A549 (cell line): ENCODE measurements around the gene PCDHGA5. TPM values are rescaled to one million over a fixed set of nuclear protein-coding genes. Genes with fewer than 3 reads are reported as not detected.

Experiments
- ATAC-seq, 2 experiments: fragments of 200-7000 bp in 1 of 2; fragments of >200 bp in 1 of 2; cut with Nextera tagmentation in 1 of 2; cut with Tn5 transposase in 1 of 2; 3 replicates each; pipeline versions ENCODE4 v1.8.0 to v1.9.1; 2018 to 2020; ENCODE audit warnings: mild to moderate bottlenecking in 1 of 2, moderate library complexity in 1 of 2
- CTCF ChIA-PET: fragments of 300-600 bp; sonication (Branson Sonifier 250); formaldehyde crosslinking; extraction: SDS; loops from one replicate; lab custom pipeline; 2021; ENCODE audit warnings: antibody characterized with exemption, inconsistent platforms; lab: Yijun Ruan, JAX
- POLR2A ChIA-PET: fragments of 350-600 bp; formaldehyde crosslinking; extraction: SDS; loops from one replicate; lab custom pipeline; 2021; ENCODE audit warnings: antibody characterized with exemption, inconsistent platforms; lab: Yijun Ruan, JAX
- DNase-seq, 2 experiments: peaks; one replicate each; pipeline versions ENCODE4 v3.0.0 to v3.0.0-alpha.2; 2011 to 2016; ENCODE audit warnings: low read depth in 1 of 2, low spot score in 1 of 2
- FAIRE-seq: peaks from 2 replicates; lab custom pipeline; 2011; peaks lifted over from hg19 to GRCh38; lab: Jason Lieb, UNC
- H3K27ac ChIP-seq, 2 experiments: fragments of >200 bp; sonication (Bioruptor Twin); formaldehyde crosslinking; 3 replicates each; pipeline ENCODE4 v1.5.1; 2016 to 2017
- H3K4me1 ChIP-seq: fragments of >200 bp; sonication (Bioruptor Twin); formaldehyde crosslinking; 3 replicates; pipeline ENCODE4 v1.6.1; 2016
- H3K4me2 ChIP-seq: fragments of >200 bp; sonication (Bioruptor Twin); formaldehyde crosslinking; 3 replicates; pipeline ENCODE4 v1.6.1; 2016
- H3K4me3 ChIP-seq: fragments of >200 bp; sonication (Bioruptor Twin); formaldehyde crosslinking; 3 replicates; pipeline ENCODE4 v1.5.1; 2016
- H3K9me3 ChIP-seq: fragments of >200 bp; sonication (Bioruptor Twin); formaldehyde crosslinking; 3 replicates; pipeline ENCODE4 v1.6.1; 2016
- CBX2 ChIP-seq: fragments of 200-600 bp; sonication (generic); IDR thresholded peaks from 2 replicates; pipeline ENCODE4 v1.6.1; 2016; ENCODE audit warnings: low read depth, mild to moderate bottlenecking, borderline replicate concordance
- CHD4 ChIP-seq: fragments of 200-600 bp; sonication (generic); IDR thresholded peaks from 2 replicates; pipeline ENCODE4 v1.6.1; 2016; ENCODE audit warnings: antibody characterized with exemption, mild to moderate bottlenecking, borderline replicate concordance
- EHF ChIP-seq: fragments of 250-450 bp; sonication (Bioruptor Pico); IDR thresholded peaks from 2 replicates; pipeline ENCODE4 v1.5.0; 2020; ENCODE audit warnings: mild to moderate bottlenecking
- HEYL ChIP-seq: fragments of 250-450 bp; sonication (Bioruptor Pico); IDR thresholded peaks from 2 replicates; pipeline ENCODE4 v1.8.0; 2021; ENCODE audit warnings: mild to moderate bottlenecking, moderate library complexity
- HOXA7 ChIP-seq: fragments of 250-450 bp; sonication (Bioruptor Pico); IDR thresholded peaks from 2 replicates; pipeline ENCODE4 v1.5.0; 2020; ENCODE audit warnings: mild to moderate bottlenecking, moderate library complexity
- JUN ChIP-seq, 2 experiments: fragments of >200 bp; sonication (Bioruptor Twin); formaldehyde crosslinking; IDR thresholded peaks; 2 replicates in 1 of 2; 3 replicates in 1 of 2; pipeline ENCODE4 v1.6.1; 2016 to 2017
- JUNB ChIP-seq: fragments of >200 bp; sonication (Bioruptor Twin); formaldehyde crosslinking; IDR thresholded peaks from 2 replicates; pipeline ENCODE4 v1.6.1; 2016
- NPAS2 ChIP-seq: fragments of 250-450 bp; sonication (Bioruptor Pico); IDR thresholded peaks from 2 replicates; pipeline ENCODE4 v1.8.0; 2022; ENCODE audit warnings: mild to moderate bottlenecking, moderate library complexity, borderline replicate concordance
- NR3C1 ChIP-seq: fragments of >200 bp; sonication (Bioruptor Twin); formaldehyde crosslinking; IDR thresholded peaks from 3 replicates; pipeline ENCODE4 v1.6.1; 2017
- RARB ChIP-seq: fragments of 250-450 bp; sonication (Bioruptor Pico); IDR thresholded peaks from 2 replicates; pipeline ENCODE4 v1.8.0; 2021; ENCODE audit warnings: mild to moderate bottlenecking, moderate library complexity
- TFCP2L1 ChIP-seq: fragments of 250-450 bp; sonication (Bioruptor Pico); IDR thresholded peaks from 2 replicates; pipeline ENCODE4 v1.5.0; 2021; ENCODE audit warnings: mild to moderate bottlenecking
- WGBS: methylation state at CpG from one replicate; pipeline ENCODE4 v1.1.6; 2017; ENCODE audit errors: missing lambda C conversion rate; 5-methylcytosine and 5-hydroxymethylcytosine counted together
- polyA plus RNA-seq, 4 experiments: library from polyadenylated mRNA; depleted of rRNA in 3 of 4; stranded (reverse); fragments of >200 nt; fragmentation: RNase III in 1 of 4; extraction: RNeasy Plus Mini Kit Qiagen cat#74134 plus additional on column Dnase treatment in 1 of 4; gene quantifications; 2 replicates in 3 of 4; 3 replicates in 1 of 4; pipeline ENCODE4 v1.2.3, GENCODE V29; 2011 to 2017
- TF ChIP-seq, protein P1 (sequence below): fragments of >200 bp; sonication (Bioruptor Twin); formaldehyde crosslinking; IDR thresholded peaks from 2 replicates; pipeline ENCODE4 v1.6.1; 2016
- TF ChIP-seq, protein P2 (sequence below): fragments of >200 bp; sonication (Bioruptor Twin); formaldehyde crosslinking; IDR thresholded peaks from 3 replicates; pipeline ENCODE4 v1.5.1; 2016
- TF ChIP-seq, protein P3 (sequence below): IDR thresholded peaks from 2 replicates; pipeline ENCODE4 v1.6.1; 2012
- TF ChIP-seq, protein P4 (sequence below): fragments of >200 bp; sonication (Bioruptor Twin); formaldehyde crosslinking; IDR thresholded peaks from 3 replicates; pipeline ENCODE4 v1.6.1; 2016
- TF ChIP-seq, protein P5 (sequence below): fragments of 250-450 bp; sonication (Bioruptor Pico); IDR thresholded peaks from 2 replicates; pipeline ENCODE4 v1.5.0; 2021; ENCODE audit warnings: mild to moderate bottlenecking, moderate library complexity, borderline replicate concordance
- TF ChIP-seq, protein P6 (sequence below): IDR thresholded peaks from 2 replicates; pipeline ENCODE4 v1.6.1; 2012; ENCODE audit warnings: low read depth, borderline replicate concordance
- TF ChIP-seq, protein P7 (sequence below): fragments of 150-350 bp; IDR thresholded peaks from 2 replicates; pipeline ENCODE4 v1.6.1; 2014; ENCODE audit warnings: low read depth, mild to moderate bottlenecking, low read length

Gene PCDHGA5
- polyA plus RNA-seq, 2 of the 4 experiments (the other 2 are of a cell fraction), result 0.13 to 0.37 TPM

DNA sequence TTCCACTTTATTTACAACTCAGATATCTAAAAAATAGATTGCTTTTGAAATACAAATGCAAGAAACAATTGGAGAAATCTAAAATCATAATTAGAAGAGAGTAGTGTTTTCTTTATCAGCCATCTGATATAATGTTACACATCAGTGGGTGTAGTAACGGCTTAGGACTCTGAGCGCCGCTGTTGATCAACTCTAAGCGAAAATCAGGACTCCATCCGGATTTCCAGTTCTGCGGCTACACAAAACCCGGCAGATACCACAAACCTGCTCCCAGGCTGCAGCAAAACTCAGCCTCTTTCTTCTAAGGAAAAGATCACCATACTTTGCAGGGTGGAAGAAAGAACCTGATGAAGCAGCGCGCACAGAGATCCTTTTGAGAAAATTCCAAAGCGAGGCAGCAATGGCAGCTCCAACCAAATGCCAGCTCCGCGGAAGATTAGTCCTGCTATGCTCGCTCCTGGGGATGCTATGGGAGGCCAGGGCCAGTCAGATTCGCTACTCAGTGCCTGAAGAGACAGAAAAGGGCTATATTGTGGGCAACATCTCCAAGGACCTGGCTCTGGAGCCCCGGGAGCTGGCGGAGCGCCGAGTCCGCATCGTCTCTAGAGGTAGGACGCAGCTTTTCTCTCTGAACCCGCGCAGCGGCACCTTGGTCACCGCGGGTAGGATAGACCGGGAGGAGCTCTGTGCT is 38.7 kb downstream of the PCDHGA5 start, which contains the start of gene PCDHGA9 (continued):
- TF ChIP-seq HOXA7 (CRISPR knock-in tag) (no peak), EHF (CRISPR knock-in tag) (no peak), CBX2 (no peak)
- TF ChIP-seq, protein P1, sequence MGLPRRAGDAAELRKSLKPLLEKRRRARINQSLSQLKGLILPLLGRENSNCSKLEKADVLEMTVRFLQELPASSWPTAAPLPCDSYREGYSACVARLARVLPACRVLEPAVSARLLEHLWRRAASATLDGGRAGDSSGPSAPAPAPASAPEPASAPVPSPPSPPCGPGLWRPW, result no peak
- TF ChIP-seq, protein P2, sequence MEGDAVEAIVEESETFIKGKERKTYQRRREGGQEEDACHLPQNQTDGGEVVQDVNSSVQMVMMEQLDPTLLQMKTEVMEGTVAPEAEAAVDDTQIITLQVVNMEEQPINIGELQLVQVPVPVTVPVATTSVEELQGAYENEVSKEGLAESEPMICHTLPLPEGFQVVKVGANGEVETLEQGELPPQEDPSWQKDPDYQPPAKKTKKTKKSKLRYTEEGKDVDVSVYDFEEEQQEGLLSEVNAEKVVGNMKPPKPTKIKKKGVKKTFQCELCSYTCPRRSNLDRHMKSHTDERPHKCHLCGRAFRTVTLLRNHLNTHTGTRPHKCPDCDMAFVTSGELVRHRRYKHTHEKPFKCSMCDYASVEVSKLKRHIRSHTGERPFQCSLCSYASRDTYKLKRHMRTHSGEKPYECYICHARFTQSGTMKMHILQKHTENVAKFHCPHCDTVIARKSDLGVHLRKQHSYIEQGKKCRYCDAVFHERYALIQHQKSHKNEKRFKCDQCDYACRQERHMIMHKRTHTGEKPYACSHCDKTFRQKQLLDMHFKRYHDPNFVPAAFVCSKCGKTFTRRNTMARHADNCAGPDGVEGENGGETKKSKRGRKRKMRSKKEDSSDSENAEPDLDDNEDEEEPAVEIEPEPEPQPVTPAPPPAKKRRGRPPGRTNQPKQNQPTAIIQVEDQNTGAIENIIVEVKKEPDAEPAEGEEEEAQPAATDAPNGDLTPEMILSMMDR, result no peak
- TF ChIP-seq, protein P3, sequence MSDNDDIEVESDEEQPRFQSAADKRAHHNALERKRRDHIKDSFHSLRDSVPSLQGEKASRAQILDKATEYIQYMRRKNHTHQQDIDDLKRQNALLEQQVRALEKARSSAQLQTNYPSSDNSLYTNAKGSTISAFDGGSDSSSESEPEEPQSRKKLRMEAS, result no peak

DNA sequence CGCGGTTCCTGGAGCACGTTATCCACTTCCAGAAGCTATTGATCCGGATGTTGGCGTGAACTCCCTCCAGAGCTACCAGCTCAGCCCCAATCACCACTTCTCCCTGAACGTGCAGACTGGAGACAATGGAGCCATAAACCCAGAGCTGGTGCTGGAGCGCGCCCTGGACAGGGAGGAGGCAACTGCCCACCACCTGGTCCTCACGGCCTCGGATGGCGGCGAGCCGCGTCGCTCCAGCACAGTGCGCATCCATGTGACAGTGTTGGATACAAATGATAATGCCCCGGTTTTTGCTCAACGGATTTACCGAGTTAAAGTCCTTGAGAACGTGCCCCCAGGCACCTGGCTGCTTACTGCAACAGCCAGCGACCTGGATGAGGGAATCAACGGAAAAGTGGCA is 39.4 kb downstream of the PCDHGA5 start:
- ChIA-PET CTCF (interaction anchor here (0.7 to 1.7 kb wide), 5 partner anchors 15 to 647 kb away, joined by 3 to 4 read pairs (median 3); partner anchors contain the start of genes PCDHGB3 and PCDHGB7), POLR2A (no interaction called here)

More for the DNA sequence above, 39.4 kb downstream of the PCDHGA5 start:
- Histone ChIP-seq H3K4me2 (no peak overlapping the region), H3K27ac (no peak overlapping the region), H3K4me1 (no peaks in the 10 kb centered on the region), H3K4me3 (no peak overlapping the region), H3K9me3 (peaks cover 76% of the 10 kb centered on the region)
- DNase-seq (no peak), FAIRE-seq (no peak), ATAC-seq (no peak)
- 70% methylated on average over 22 of the region's 22 CpGs for WGBS
- TF ChIP-seq JUN (IDR thresholded peaks at IDR 0.05) (no peak), HEYL (CRISPR knock-in tag) (no peak), NR3C1 (no peak), TFCP2L1 (CRISPR knock-in tag) (no peak), CHD4 (no peak), JUNB (no peak), NPAS2 (CRISPR knock-in tag) (no peak), RARB (CRISPR knock-in tag) (no peak)
- TF ChIP-seq, protein P4, sequence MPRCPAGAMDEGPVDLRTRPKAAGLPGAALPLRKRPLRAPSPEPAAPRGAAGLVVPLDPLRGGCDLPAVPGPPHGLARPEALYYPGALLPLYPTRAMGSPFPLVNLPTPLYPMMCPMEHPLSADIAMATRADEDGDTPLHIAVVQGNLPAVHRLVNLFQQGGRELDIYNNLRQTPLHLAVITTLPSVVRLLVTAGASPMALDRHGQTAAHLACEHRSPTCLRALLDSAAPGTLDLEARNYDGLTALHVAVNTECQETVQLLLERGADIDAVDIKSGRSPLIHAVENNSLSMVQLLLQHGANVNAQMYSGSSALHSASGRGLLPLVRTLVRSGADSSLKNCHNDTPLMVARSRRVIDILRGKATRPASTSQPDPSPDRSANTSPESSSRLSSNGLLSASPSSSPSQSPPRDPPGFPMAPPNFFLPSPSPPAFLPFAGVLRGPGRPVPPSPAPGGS, result no peak
- TF ChIP-seq, protein P5, sequence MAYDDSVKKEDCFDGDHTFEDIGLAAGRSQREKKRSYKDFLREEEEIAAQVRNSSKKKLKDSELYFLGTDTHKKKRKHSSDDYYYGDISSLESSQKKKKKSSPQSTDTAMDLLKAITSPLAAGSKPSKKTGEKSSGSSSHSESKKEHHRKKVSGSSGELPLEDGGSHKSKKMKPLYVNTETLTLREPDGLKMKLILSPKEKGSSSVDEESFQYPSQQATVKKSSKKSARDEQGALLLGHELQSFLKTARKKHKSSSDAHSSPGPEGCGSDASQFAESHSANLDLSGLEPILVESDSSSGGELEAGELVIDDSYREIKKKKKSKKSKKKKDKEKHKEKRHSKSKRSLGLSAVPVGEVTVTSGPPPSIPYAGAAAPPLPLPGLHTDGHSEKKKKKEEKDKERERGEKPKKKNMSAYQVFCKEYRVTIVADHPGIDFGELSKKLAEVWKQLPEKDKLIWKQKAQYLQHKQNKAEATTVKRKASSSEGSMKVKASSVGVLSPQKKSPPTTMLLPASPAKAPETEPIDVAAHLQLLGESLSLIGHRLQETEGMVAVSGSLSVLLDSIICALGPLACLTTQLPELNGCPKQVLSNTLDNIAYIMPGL, result no peak
- TF ChIP-seq, protein P6, sequence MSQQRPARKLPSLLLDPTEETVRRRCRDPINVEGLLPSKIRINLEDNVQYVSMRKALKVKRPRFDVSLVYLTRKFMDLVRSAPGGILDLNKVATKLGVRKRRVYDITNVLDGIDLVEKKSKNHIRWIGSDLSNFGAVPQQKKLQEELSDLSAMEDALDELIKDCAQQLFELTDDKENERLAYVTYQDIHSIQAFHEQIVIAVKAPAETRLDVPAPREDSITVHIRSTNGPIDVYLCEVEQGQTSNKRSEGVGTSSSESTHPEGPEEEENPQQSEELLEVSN, result no peak
- TF ChIP-seq, protein P1, result no peak
- TF ChIP-seq, protein P7, sequence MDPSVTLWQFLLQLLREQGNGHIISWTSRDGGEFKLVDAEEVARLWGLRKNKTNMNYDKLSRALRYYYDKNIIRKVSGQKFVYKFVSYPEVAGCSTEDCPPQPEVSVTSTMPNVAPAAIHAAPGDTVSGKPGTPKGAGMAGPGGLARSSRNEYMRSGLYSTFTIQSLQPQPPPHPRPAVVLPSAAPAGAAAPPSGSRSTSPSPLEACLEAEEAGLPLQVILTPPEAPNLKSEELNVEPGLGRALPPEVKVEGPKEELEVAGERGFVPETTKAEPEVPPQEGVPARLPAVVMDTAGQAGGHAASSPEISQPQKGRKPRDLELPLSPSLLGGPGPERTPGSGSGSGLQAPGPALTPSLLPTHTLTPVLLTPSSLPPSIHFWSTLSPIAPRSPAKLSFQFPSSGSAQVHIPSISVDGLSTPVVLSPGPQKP, result no peak
- TF ChIP-seq, protein P2, result no peak
